Measurements from ENCODE around the gene HOXC10.

DNA sequence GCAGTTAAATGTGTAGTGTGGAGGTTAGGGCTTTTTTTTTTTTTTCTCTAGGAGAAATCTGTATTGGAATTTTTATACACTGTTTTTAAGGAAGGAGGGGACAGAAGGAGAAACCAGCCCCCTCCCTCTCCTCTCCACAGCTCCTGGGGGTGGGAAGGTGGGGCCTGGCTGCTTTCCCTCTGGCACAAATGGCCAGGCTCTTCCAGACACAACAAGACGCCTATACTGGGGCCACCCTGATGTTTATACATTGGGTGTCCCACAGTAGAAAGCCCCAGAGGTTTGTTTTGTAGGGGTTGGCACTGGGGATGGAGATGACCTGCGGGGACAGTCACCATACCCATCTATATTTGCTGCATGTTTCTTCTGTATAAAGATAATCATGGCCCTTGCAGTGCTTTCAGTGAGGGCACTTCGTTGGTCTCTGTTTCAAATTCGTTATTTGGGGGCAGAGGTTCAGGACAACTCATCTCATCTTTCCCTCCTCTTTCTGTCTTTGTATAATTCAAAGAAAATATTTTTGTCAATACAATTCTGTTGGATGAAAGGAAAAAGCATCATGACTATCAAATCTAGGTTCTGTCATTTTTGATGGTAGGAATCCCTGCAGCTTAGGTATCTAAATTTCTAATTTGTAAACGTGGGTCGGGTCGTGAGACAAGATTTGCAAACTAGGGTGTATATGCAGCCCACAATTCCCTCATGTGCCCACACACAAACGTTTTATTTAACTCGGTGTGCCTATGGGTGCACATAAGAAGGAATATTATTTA, 7.9 kb upstream of the HOXC10 start:
- TF ChIP-seq, protein P1, sequence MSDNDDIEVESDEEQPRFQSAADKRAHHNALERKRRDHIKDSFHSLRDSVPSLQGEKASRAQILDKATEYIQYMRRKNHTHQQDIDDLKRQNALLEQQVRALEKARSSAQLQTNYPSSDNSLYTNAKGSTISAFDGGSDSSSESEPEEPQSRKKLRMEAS (IDR thresholded peaks at IDR 0.05; ENCODE audit: low read depth, low read length) = no peak
- TF ChIP-seq RFX5 (IDR thresholded peaks at IDR 0.05; ENCODE audit: low read depth, low read length) (no peak), SIN3A (IDR thresholded peaks at IDR 0.05; ENCODE audit: low read depth, low read length) (no peak)
